Smooth muscle cell (in vitro differentiated cells): ENCODE measurements around the gene RECQL5. TPM values are rescaled to one million over a fixed set of nuclear protein-coding genes. Genes with fewer than 3 reads are reported as not detected.

Experiments used
- DNase-seq: peaks from one replicate; lab custom pipeline; 2025; ENCODE audit not compliant: unreplicated experiment; lab: John Stamatoyannopoulos, UW
- H2AFZ ChIP-seq: fragments of 200-600 bp; sonication (generic); 2 replicates; pipeline ENCODE4 v1.6.0; 2016; ENCODE audit warnings: antibody characterized with exemption, low read depth, mild to moderate bottlenecking
- H3F3A ChIP-seq: fragments of 200-600 bp; sonication (generic); 2 replicates; pipeline ENCODE4 v1.6.0; 2017; ENCODE audit warnings: antibody characterized with exemption, low read depth
- H3K27ac ChIP-seq: fragments of 200-600 bp; sonication (generic); 2 replicates; pipeline ENCODE4 v1.5.1; 2016; ENCODE audit warnings: low read depth, mild to moderate bottlenecking
- H3K27me3 ChIP-seq: fragments of 200-600 bp; sonication (generic); 2 replicates; pipeline ENCODE4 v1.6.1; 2016; ENCODE audit warnings: low read depth, mild to moderate bottlenecking
- H3K36me3 ChIP-seq: fragments of 200-600 bp; sonication (generic); 2 replicates; pipeline ENCODE4 v1.5.1; 2016; ENCODE audit warnings: low read depth
- H3K4me1 ChIP-seq: fragments of 200-600 bp; sonication (generic); 2 replicates; pipeline ENCODE4 v1.5.1; 2016; ENCODE audit warnings: low read depth
- H3K4me2 ChIP-seq: fragments of 200-600 bp; sonication (generic); 2 replicates; pipeline ENCODE4 v1.6.0; 2016; ENCODE audit warnings: mild to moderate bottlenecking
- H3K4me3 ChIP-seq: fragments of 200-600 bp; sonication (generic); 2 replicates; pipeline ENCODE4 v1.5.1; 2016; ENCODE audit warnings: mild to moderate bottlenecking
- H3K79me2 ChIP-seq: fragments of 200-600 bp; sonication (generic); 2 replicates; pipeline ENCODE4 v1.6.0; 2016; ENCODE audit warnings: low read depth, mild to moderate bottlenecking
- H3K9ac ChIP-seq: fragments of 200-600 bp; sonication (generic); 2 replicates; pipeline ENCODE4 v1.6.0; 2016; ENCODE audit warnings: low read depth
- H3K9me3 ChIP-seq: fragments of 200-600 bp; sonication (generic); replicated peaks from 2 replicates; pipeline ENCODE4 v1.5.1; 2016; ENCODE audit warnings: low read depth
- H4K20me1 ChIP-seq: fragments of 200-600 bp; sonication (generic); 2 replicates; pipeline ENCODE4 v1.6.0; 2016; ENCODE audit warnings: low read depth
- WGBS: methylation state at CpG from one replicate; pipeline ENCODE4 v1.1.7; 2016; ENCODE audit warnings: low lambda C conversion rate; 5-methylcytosine and 5-hydroxymethylcytosine counted together
- polyA plus RNA-seq: library from polyadenylated mRNA; unstranded; fragments of >200 nt; fragmentation: Nextera tagmentation; extraction: Ambion mirVana; gene quantifications from 2 replicates; pipeline ENCODE4 v1.2.1, GENCODE V29; 2016
- total RNA-seq: library from RNA; depleted of rRNA; stranded (reverse); fragments of >200 nt; gene quantifications from 2 replicates; pipeline ENCODE4 v1.2.3, GENCODE V29; 2014
- TF ChIP-seq, protein P1 (sequence below): fragments of 200-600 bp; sonication (generic); IDR thresholded peaks from 2 replicates; pipeline ENCODE4 v1.5.1; 2017; ENCODE audit warnings: borderline replicate concordance, mild to moderate bottlenecking, antibody characterized with exemption; ENCODE audit not compliant: insufficient read depth, poor library complexity, severe bottlenecking

Gene RECQL5
- total and polyA plus RNA-seq, 2 experiments from 2014 or later, result 15.7 to 38.2 TPM

DNA sequence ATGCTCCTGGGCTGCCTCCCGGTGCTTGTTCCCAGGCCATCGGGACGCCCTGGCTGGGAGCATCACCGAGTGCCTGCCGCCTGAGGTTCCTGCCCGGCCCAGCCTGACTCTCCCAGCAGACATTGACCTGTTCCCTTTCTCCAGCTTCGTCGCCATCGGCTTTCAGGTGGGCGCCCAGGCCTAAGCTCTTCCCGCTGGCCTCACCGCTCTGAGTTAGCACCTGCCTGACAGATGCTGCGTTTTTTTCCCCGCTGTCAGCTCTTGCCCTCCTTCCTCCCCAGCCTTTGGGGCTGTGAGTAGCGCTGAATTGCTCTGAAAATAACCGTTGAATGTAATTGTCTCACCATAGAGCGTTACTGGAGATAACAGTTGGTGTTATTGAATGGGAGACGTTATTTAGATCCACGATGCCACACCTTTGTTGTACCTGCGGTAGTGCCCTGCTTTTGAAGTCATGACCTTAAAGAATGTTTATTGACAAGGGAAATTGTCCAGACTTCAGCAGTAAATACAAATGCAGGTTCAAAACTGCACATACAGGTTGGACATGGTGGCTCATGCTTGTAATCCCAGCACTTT is 55.0 kb downstream of the RECQL5 start:
- Histone ChIP-seq H3K4me2 (no peak overlapping the region), H3K27ac (no peak overlapping the region), H3F3A (no peaks in the 10 kb centered on the region), H4K20me1 (no peaks in the 10 kb centered on the region), H3K27me3 (no peaks in the 10 kb centered on the region), H3K79me2 (no peaks in the 10 kb centered on the region), H2AFZ (no peak overlapping the region), H3K36me3 (no peaks in the 10 kb centered on the region), H3K9ac (no peak overlapping the region), H3K4me3 (no peak overlapping the region), H3K4me1 (no peaks in the 10 kb centered on the region), H3K9me3 (no peaks in the 10 kb centered on the region)
- TF ChIP-seq, protein P1, sequence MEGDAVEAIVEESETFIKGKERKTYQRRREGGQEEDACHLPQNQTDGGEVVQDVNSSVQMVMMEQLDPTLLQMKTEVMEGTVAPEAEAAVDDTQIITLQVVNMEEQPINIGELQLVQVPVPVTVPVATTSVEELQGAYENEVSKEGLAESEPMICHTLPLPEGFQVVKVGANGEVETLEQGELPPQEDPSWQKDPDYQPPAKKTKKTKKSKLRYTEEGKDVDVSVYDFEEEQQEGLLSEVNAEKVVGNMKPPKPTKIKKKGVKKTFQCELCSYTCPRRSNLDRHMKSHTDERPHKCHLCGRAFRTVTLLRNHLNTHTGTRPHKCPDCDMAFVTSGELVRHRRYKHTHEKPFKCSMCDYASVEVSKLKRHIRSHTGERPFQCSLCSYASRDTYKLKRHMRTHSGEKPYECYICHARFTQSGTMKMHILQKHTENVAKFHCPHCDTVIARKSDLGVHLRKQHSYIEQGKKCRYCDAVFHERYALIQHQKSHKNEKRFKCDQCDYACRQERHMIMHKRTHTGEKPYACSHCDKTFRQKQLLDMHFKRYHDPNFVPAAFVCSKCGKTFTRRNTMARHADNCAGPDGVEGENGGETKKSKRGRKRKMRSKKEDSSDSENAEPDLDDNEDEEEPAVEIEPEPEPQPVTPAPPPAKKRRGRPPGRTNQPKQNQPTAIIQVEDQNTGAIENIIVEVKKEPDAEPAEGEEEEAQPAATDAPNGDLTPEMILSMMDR, result no peak
- 85% methylated on average over 20 of the region's 20 CpGs for WGBS
- DNase-seq, result no peak

DNA sequence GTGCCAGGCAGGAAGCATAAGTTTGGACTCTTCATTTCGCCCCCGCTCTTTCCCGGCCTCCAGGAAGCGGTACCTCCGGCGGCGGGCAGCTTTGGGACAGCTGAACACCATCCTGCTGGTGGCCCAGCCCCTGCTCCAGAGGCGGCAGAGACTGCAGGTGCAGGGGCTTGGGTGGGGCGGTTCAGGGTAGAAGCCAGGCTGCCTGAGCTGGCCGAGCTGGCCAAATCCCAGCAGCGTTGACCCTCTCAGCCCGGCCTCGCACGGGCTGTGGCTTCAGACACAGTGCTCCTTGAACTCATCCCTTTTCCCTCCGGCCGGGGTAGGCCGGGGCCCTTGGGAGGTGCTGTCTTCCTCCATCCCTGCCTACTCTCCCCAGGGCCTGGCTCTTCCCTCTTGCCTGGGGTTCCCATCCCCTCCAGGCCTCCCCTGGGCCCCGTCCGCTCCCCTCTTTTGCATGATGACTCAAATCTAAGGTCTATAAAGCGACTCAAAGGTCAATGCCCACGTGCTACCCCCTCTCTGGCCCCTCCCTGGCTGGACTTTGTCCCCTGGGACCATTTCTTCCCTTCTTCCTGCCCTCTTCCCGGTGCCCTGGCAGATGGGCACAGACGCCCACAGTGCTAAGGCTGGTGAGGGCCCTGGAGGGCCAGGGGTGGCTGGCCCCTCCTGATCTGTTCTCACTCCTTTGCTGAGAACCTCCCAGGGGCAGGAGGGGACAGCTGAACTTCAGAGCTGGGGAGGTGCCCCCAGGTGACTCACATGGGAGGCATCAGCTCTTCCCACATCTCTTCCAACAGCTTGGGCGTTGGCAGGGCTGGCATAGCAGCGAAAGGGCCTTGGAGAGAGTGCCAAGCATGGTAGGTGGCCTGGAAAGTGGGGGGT is 56.6 kb downstream of the RECQL5 start:
- Histone ChIP-seq H4K20me1 (no peaks in the 10 kb centered on the region), H3F3A (no peaks in the 10 kb centered on the region), H3K27me3 (no peaks in the 10 kb centered on the region), H3K4me3 (no peak overlapping the region), H3K27ac (no peak overlapping the region), H3K9me3 (no peaks in the 10 kb centered on the region), H3K79me2 (no peaks in the 10 kb centered on the region), H3K4me2 (no peak overlapping the region), H2AFZ (no peak overlapping the region), H3K9ac (no peak overlapping the region), H3K4me1 (no peaks in the 10 kb centered on the region), H3K36me3 (no peaks in the 10 kb centered on the region)
- 91% methylated on average over 25 of the region's 25 CpGs for WGBS
- no peak for DNase-seq
- TF ChIP-seq, protein P1, result no peak

GRCh38 chr17:75607086-75607485 is 59.9 kb downstream of the RECQL5 start:
- Histone ChIP-seq H3K27me3 (no peaks in the 10 kb centered on the region), H3K9ac (no peak overlapping the region), H3F3A (no peaks in the 10 kb centered on the region), H3K9me3 (no peaks in the 10 kb centered on the region), H3K4me1 (no peaks in the 10 kb centered on the region), H3K27ac (no peak overlapping the region), H4K20me1 (no peaks in the 10 kb centered on the region), H3K36me3 (no peaks in the 10 kb centered on the region), H3K79me2 (no peaks in the 10 kb centered on the region), H3K4me2 (no peak overlapping the region), H2AFZ (no peak overlapping the region), H3K4me3 (no peak overlapping the region)
- WGBS, result 87% methylated on average over 5 of the region's 5 CpGs
- no peak for DNase-seq
- TF ChIP-seq, protein P1, result no peak

- no peak for DNase-seq
- H2AFZ ChIP-seq, result no peak overlapping the region
Observed at GRCh38 chr17:75605790-75606189, 61.2 kb downstream of the RECQL5 start.

More at GRCh38 chr17:75605790-75606189, 61.2 kb downstream of the RECQL5 start:
- no peak overlapping the region for H3K4me3 ChIP-seq
- no peaks in the 10 kb centered on the region for H3K36me3 ChIP-seq
- no peaks in the 10 kb centered on the region for H3K9me3 ChIP-seq
- no peaks in the 10 kb centered on the region for H3K79me2 ChIP-seq
- H3K27ac ChIP-seq, result no peak overlapping the region
- no peaks in the 10 kb centered on the region for H4K20me1 ChIP-seq
- 100% methylated on average over 12 of the region's 16 CpGs for WGBS
- no peak overlapping the region for H3K4me2 ChIP-seq
- no peaks in the 10 kb centered on the region for H3K4me1 ChIP-seq
- no peak overlapping the region for H3K9ac ChIP-seq
- H3K27me3 ChIP-seq, result no peaks in the 10 kb centered on the region
- no peaks in the 10 kb centered on the region for H3F3A ChIP-seq
- TF ChIP-seq, protein P1, result no peak
